Suprapubic skin (tissue), 4 donors: ENCODE results near the gene LINC01488.

Source experiments
- CTCF ChIP-seq, 2 donors: fragments of 200-600 bp in 1 of 2; fragments of 450-650 bp in 1 of 2; sonication (generic) in 1 of 2; IDR thresholded peaks; one replicate each; pipeline ENCODE4 v1.5.1; 2016 to 2019; ENCODE audit warnings: antibody characterized with exemption in 2 of 2, mild to moderate bottlenecking in 1 of 2, moderate library complexity in 1 of 2
- EP300 ChIP-seq: sonication (generic); formaldehyde crosslinking; IDR thresholded peaks from one replicate; pipeline ENCODE4 v1.6.1; 2017; ENCODE audit warnings: antibody characterized with exemption
- POLR2A ChIP-seq, 2 donors: fragments of 450-650 bp; IDR thresholded peaks; one replicate each; pipeline ENCODE4 v1.6.1; 2017; ENCODE audit warnings: antibody characterized with exemption in 2 of 2, mild to moderate bottlenecking in 2 of 2, moderate library complexity in 2 of 2
- POLR2AphosphoS5 ChIP-seq, 3 donors: sonication (generic); formaldehyde crosslinking; IDR thresholded peaks; one replicate each; pipeline ENCODE4 v1.6.1; 2017; ENCODE audit warnings: antibody characterized with exemption in 3 of 3

DNA sequence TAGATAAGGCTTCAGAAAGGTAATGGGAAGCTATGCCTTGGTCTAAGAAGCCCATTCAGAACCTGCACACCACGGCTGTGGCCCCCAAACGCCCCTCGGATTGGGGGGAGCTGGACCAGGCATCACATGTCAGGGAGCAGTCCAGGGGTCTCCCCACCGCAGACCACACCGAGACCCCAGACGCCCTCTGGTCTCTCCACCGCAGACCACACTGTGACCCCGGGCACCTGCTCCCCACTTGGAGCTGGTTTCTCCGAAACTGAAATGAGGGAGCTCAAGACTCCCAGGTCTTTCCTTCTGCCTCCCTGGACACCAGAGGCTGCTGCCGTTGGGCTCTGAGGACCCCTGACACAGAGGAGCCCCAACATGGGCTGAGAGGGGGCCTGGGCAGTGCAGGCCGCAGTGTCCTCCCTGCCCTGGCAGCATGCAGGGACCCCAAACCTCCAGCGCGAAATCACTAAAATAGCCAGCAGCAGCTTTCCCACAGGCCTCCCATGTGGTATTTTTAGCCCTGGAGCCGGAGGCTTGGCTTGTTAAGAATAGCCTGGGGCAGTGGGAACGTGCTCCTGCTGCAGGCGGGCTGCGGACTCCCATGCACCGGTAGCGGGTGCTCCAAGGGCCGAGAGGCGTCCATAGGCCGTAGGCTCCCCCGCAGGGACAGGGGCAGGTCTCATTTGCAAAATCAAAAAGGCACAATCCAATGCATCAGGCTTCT is 7.7 kb downstream of the LINC01488 start:
- TF ChIP-seq CTCF (IDR thresholded peaks at IDR 0.05): no peak
- no peak for TF ChIP-seq POLR2AphosphoS5 (IDR thresholded peaks at IDR 0.05)
- TF ChIP-seq POLR2A (IDR thresholded peaks at IDR 0.05): no peak
- no peak for TF ChIP-seq EP300
